Measurements from ENCODE around the gene KCND3.

The KCND3 gene

GRCh38 chr1:111755331-111756123 lies 233.9 kb downstream of the KCND3 start, which contains the start of gene DDX20:
Gene DDX20 (plus strand): TSS chr1:111755901. CDS start chr1:111755925, 24 bp downstream.
- H3K9me3 ChIP-seq = no peaks in the 10 kb centered on the region
- H3K4me3 ChIP-seq (ENCODE audit: low read depth in 1 of 2, low read length in 1 of 2) = peak within 1 kb of the TSS; percentile 84 to 85
- H3K4me1 ChIP-seq (ENCODE audit: control insufficient read depth in 1 of 2, insufficient read depth in 1 of 2, low read depth in 1 of 2, low read length in 1 of 2) = peaks cover 18 to 19% of the 10 kb centered on the region in 2 experiments
- peak; percentile 96 for TF ChIP-seq CTCF (IDR thresholded peaks at IDR 0.05)
- H3K27me3 ChIP-seq = no peaks in the 10 kb centered on the region
- peak within 1 kb of the TSS; percentile 97 for H3K27ac ChIP-seq
- H3K36me3 ChIP-seq = peaks cover 14% of the 10 kb centered on the region

- peaks cover 9% of the 10 kb centered on the region for H3K36me3 ChIP-seq
- H3K27me3 ChIP-seq = no peaks in the 10 kb centered on the region
- H3K4me1 ChIP-seq (ENCODE audit: control insufficient read depth in 1 of 2, insufficient read depth in 1 of 2, low read depth in 1 of 2, low read length in 1 of 2) = peaks cover 18 to 19% of the 10 kb centered on the region in 2 experiments
- H3K9me3 ChIP-seq = no peaks in the 10 kb centered on the region
- peak overlapping the region; percentile 97 for H3K27ac ChIP-seq
- no peak for TF ChIP-seq CTCF (IDR thresholded peaks at IDR 0.05)
- H3K4me3 ChIP-seq (ENCODE audit: low read depth in 1 of 2, low read length in 1 of 2) = peak overlapping the region; percentile 84 to 85
Observed at GRCh38 chr1:111754984-111755330, 234.5 kb downstream of the KCND3 start.

- no peak for TF ChIP-seq CTCF (IDR thresholded peaks at IDR 0.05)
- Histone ChIP-seq H3K4me1 (ENCODE audit: control insufficient read depth in 1 of 2, insufficient read depth in 1 of 2, low read depth in 1 of 2, low read length in 1 of 2) (peaks cover 17 to 26% of the 10 kb centered on the region in 2 experiments), H3K27me3 (no peaks in the 10 kb centered on the region), H3K36me3 (no peaks in the 10 kb centered on the region), H3K9me3 (no peaks in the 10 kb centered on the region), H3K4me3 (ENCODE audit: low read depth in 1 of 2, low read length in 1 of 2) (no peak overlapping the region), H3K27ac (no peak overlapping the region)
Observed at GRCh38 chr1:111751906-111752575, 237.4 kb downstream of the KCND3 start.

- Histone ChIP-seq H3K36me3 (no peaks in the 10 kb centered on the region), H3K9me3 (no peaks in the 10 kb centered on the region), H3K4me1 (ENCODE audit: control insufficient read depth in 1 of 2, insufficient read depth in 1 of 2, low read depth in 1 of 2, low read length in 1 of 2) (peaks cover 8 to 19% of the 10 kb centered on the region in 2 experiments), H3K4me3 (ENCODE audit: low read depth in 1 of 2, low read length in 1 of 2) (no peak overlapping the region), H3K27ac (no peak overlapping the region), H3K27me3 (no peaks in the 10 kb centered on the region)
- no peak for TF ChIP-seq CTCF (IDR thresholded peaks at IDR 0.05)
Observed at GRCh38 chr1:111750856-111751255, 238.6 kb downstream of the KCND3 start.

GRCh38 chr1:111749628-111750027 lies 239.8 kb downstream of the KCND3 start:
- Histone ChIP-seq H3K4me3 (ENCODE audit: low read depth in 1 of 2, low read length in 1 of 2) (no peak overlapping the region), H3K36me3 (no peaks in the 10 kb centered on the region), H3K9me3 (no peaks in the 10 kb centered on the region), H3K27ac (no peak overlapping the region), H3K4me1 (ENCODE audit: control insufficient read depth in 1 of 2, insufficient read depth in 1 of 2, low read depth in 1 of 2, low read length in 1 of 2) (peaks cover 2 to 13% of the 10 kb centered on the region in 2 experiments), H3K27me3 (peaks cover under 1% of the 10 kb centered on the region)
- TF ChIP-seq CTCF (IDR thresholded peaks at IDR 0.05) = no peak

Data from neutrophil (primary cell).